Gastrocnemius medialis (tissue), 4 donors: Measurements from ENCODE around the gene E2F8. TPM values are rescaled to one million over a fixed set of nuclear protein-coding genes. Genes with fewer than 3 reads are reported as not detected.
"Not testable (repeated sequence)": the region's sequence is repeated elsewhere in the genome, so short reads cannot be mapped to it uniquely, and the experiment has no call there.

ENCODE experiments used
- ATAC-seq, 2 donors: fragments of 150-250 bp; one replicate each; pipeline ENCODE4 v1.9.1; 2016
- DNase-seq, 2 donors: peaks; one replicate each; pipeline ENCODE4 v3.0.0-alpha.2; 2019
- H3K27ac ChIP-seq, 4 donors: fragments of 200-600 bp; sonication (generic); 1 replicate in 1 of 4; 2 replicates in 3 of 4; pipeline ENCODE4 v1.5.1; 2016 to 2018; ENCODE audit warnings: mild to moderate bottlenecking in 2 of 4, moderate library complexity in 1 of 4
- H3K27me3 ChIP-seq, 3 donors: fragments of 200-600 bp; sonication (generic) in 2 of 3; 1 replicate in 1 of 3; 2 replicates in 2 of 3; pipeline versions ENCODE4 v1.5.1 to v1.6.0; 2016 to 2019; ENCODE audit warnings: mild to moderate bottlenecking in 1 of 3, moderate library complexity in 1 of 3
- H3K36me3 ChIP-seq, 2 donors: fragments of 200-600 bp; sonication (generic) in 1 of 2; one replicate each; pipeline ENCODE4 v1.5.1; 2017 to 2018
- H3K4me1 ChIP-seq, 2 donors: fragments of 200-600 bp; sonication (generic) in 1 of 2; one replicate each; pipeline ENCODE4 v1.5.1; 2016 to 2017; ENCODE audit warnings: mild to moderate bottlenecking in 2 of 2
- H3K4me3 ChIP-seq, 4 donors: fragments of 200-600 bp; sonication (generic) in 3 of 4; 1 replicate in 1 of 4; 2 replicates in 3 of 4; pipeline ENCODE4 v1.5.1; 2016 to 2019; ENCODE audit warnings: mild to moderate bottlenecking in 2 of 4
- H3K9me3 ChIP-seq, 3 donors: fragments of 200-600 bp; sonication (generic) in 2 of 3; 1 replicate in 1 of 3; 2 replicates in 2 of 3; pipeline ENCODE4 v1.5.1; 2016 to 2019
- POLR2A ChIP-seq, 2 donors: fragments of 450-650 bp; IDR thresholded peaks; one replicate each; pipeline ENCODE4 v1.6.1; 2017; ENCODE audit warnings: antibody characterized with exemption in 2 of 2, mild to moderate bottlenecking in 2 of 2, moderate library complexity in 2 of 2
- in situ Hi-C, 4 donors: fragments of 200-750 bp; cut with MboI; loops; one replicate each; pipeline versions ENCODE4 v1.15.0 to v1.8.0; 2017; ENCODE audit warnings: low sequenced_read_pairs in 4 of 4
- intact Hi-C: fragments of 100-400 bp; cut with DNase I; formaldehyde crosslinking; loops from one replicate; pipeline ENCODE4 v1.15.1; 2023; ENCODE audit warnings: low total_unique reads
- total RNA-seq, 4 donors: library from RNA; depleted of rRNA; stranded (reverse); fragments of >200 nt; gene quantifications; one replicate each; pipeline versions ENCODE4 v1.1.0 to v1.2.3, GENCODE V29; 2016
- TF ChIP-seq, protein P1 (sequence below), 5 experiments: fragments of 450-650 bp in 3 of 5; fragments of 200-600 bp in 2 of 5; sonication (generic) in 2 of 5; IDR thresholded peaks in 4 of 5; conservative IDR thresholded peaks in 1 of 5; 1 replicate in 4 of 5; 2 replicates in 1 of 5; pipeline ENCODE4 v1.5.1; 2016 to 2019; ENCODE audit warnings: antibody characterized with exemption in 5 of 5, mild to moderate bottlenecking in 3 of 5, moderate library complexity in 3 of 5

E2F8 gene
- total RNA-seq, 4 donors from 2014 or later = 0.39 to 0.80 (median 0.78) TPM; not detected in 1

DNA sequence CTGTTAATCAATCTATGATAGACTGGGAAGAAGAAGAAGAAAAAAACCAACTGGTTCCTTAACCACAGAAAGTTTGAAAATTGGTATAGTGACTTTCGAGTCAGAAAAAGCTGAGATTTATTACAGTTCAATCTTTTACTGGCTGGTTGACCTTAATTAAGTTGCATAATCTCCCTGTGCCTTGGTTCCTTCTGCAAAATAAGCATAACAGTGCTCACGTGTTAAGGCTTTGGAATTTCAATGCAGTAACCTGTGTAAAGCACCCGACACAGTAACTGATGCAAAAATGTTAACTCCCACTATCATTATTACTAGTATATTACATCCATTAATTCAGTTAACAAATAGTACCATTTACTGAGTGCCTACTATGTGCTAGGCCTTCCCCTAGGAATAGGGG, 22.6 kb upstream of the E2F8 start:
- intact Hi-C loops (no loop called here), in situ Hi-C loops (no loop called here)
- Histone ChIP-seq H3K27ac (no peak overlapping the region), H3K4me1 (no peaks in the 10 kb centered on the region), H3K9me3 (no peaks in the 10 kb centered on the region), H3K4me3 (no peak overlapping the region), H3K27me3 (no peaks in the 10 kb centered on the region), H3K36me3 (no peaks in the 10 kb centered on the region)
- no peak for TF ChIP-seq POLR2A (IDR thresholded peaks at IDR 0.05)
- TF ChIP-seq, protein P1, sequence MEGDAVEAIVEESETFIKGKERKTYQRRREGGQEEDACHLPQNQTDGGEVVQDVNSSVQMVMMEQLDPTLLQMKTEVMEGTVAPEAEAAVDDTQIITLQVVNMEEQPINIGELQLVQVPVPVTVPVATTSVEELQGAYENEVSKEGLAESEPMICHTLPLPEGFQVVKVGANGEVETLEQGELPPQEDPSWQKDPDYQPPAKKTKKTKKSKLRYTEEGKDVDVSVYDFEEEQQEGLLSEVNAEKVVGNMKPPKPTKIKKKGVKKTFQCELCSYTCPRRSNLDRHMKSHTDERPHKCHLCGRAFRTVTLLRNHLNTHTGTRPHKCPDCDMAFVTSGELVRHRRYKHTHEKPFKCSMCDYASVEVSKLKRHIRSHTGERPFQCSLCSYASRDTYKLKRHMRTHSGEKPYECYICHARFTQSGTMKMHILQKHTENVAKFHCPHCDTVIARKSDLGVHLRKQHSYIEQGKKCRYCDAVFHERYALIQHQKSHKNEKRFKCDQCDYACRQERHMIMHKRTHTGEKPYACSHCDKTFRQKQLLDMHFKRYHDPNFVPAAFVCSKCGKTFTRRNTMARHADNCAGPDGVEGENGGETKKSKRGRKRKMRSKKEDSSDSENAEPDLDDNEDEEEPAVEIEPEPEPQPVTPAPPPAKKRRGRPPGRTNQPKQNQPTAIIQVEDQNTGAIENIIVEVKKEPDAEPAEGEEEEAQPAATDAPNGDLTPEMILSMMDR (IDR thresholded peaks at IDR 0.05 in 4 of 5, conservative IDR thresholded peaks at IDR 0.05 in 1 of 5) = no peak
- DNase-seq = no peak
- no peak for ATAC-seq

DNA sequence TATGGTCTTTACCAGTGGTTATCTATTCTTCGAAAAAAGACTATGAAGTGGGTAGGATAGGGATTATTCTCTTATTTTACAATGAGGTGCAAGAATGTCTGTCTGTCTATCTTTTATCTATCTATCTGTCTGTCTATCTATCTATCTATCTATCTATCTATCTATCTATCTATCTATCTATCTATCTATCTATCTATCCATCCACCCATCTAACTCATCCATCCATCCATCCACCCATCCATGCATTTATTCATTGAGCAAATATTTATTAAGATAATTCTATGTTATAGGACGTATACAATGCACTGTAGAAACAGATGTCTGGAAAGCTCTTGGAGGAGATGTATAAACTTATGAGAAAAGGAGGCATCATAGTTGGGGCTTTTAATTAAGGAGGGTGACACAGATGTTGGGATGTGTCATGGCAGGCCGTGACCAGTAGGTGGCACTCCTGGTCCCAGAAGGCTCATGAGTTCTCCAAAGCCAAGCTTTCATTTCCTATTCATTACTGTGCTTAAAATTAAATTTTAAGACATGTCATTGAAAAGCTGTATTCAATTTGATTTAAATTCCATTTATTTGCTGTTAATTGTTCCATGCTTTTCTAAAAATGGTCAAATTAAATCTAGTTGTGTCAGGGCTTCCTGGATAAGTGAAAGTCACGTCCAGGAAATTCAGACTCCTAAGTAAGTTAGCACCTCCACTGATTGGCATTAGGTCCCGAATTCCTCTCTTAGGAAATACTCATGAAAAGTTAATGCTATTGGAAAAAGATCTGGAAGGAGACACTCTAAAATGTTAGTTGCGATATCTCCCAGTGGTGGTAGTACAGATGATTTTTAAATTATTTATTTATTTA, 19.0 kb upstream of the E2F8 start:
- no peaks in the 10 kb centered on the region for H3K9me3 ChIP-seq
- H3K27me3 ChIP-seq = no peaks in the 10 kb centered on the region
- ATAC-seq (peak; percentile 68 to 81), DNase-seq (peak; percentile 15 to 56)
- in situ Hi-C loops (no loop called here), intact Hi-C loops (loop anchor here (2.0 kb wide), 1 partner anchor 293 kb away; no protein-coding TSS in a partner anchor)
- H3K36me3 ChIP-seq = no peaks in the 10 kb centered on the region
- TF ChIP-seq POLR2A (IDR thresholded peaks at IDR 0.05) = no peak
- TF ChIP-seq, protein P1 (IDR thresholded peaks at IDR 0.05 in 4 of 5, conservative IDR thresholded peaks at IDR 0.05 in 1 of 5) = peak; percentile 69 to 94 (median 75)
- H3K4me1 ChIP-seq = no peaks in the 10 kb centered on the region
- H3K27ac ChIP-seq = no peak overlapping the region
- H3K4me3 ChIP-seq = peak overlapping the region in 2 of 4 donors; percentile 17 to 26

DNA sequence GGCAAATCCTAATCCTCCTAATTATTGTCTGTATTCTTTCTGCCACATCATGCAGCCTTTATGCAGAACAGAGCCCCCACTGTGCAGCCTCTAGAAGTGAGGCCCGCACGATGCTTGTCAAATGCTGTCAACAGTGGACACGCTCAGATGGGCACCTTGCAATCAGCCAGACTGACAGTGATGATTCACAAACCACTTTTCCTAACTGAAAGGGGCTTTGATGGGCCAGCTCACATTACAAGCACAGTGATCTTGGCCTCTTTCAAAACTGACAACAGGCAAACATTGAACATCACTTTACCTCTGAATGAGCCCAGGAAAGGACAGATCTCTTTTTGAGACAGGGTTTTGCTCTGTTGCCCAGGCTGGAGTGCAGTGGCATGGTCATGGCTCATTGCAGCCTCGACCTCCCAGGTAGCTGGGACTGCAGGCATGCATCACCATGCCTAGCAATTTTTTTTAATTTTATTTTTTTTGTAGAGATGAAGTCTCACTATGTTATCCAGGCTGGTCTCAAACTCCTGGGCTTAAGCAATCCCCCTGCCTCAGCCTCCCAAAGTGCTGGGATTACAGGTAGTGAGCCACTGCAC, 18.0 kb upstream of the E2F8 start:
- intact Hi-C loops = no loop called here
- Histone ChIP-seq H3K27ac (no peak overlapping the region), H3K4me1 (no peaks in the 10 kb centered on the region), H3K27me3 (no peaks in the 10 kb centered on the region), H3K4me3 (no peak overlapping the region), H3K9me3 (no peaks in the 10 kb centered on the region), H3K36me3 (no peaks in the 10 kb centered on the region)
- no peak for DNase-seq
- in situ Hi-C loops = no loop called here
- TF ChIP-seq, protein P1 (IDR thresholded peaks at IDR 0.05 in 4 of 5, conservative IDR thresholded peaks at IDR 0.05 in 1 of 5) = no peak
- no peak for TF ChIP-seq POLR2A (IDR thresholded peaks at IDR 0.05)
- no peak for ATAC-seq

DNA sequence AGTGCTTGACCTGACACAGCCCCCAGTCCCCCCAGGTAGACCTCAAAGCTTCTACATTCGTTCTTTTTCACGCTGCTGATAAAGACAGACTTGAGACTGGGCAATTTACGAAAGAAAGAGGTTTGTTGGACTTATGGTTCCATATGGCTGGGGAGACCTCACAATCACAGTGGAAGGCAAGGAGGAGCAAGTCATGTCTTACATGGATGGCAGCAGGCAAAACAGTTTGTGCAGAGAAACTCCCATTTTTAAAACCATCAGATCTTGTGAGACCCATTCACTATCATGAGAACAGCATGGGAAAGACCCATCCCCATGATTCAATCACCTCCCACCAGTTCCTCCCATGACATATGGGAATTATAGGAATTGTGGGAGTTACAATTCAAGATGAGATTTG, 13.7 kb upstream of the E2F8 start:
- H3K27ac ChIP-seq, H3K36me3 ChIP-seq, intact Hi-C loops, H3K4me1 ChIP-seq, in situ Hi-C loops, H3K9me3 ChIP-seq, H3K4me3 ChIP-seq, ATAC-seq, DNase-seq, H3K27me3 ChIP-seq: not testable (repeated sequence)

DNA sequence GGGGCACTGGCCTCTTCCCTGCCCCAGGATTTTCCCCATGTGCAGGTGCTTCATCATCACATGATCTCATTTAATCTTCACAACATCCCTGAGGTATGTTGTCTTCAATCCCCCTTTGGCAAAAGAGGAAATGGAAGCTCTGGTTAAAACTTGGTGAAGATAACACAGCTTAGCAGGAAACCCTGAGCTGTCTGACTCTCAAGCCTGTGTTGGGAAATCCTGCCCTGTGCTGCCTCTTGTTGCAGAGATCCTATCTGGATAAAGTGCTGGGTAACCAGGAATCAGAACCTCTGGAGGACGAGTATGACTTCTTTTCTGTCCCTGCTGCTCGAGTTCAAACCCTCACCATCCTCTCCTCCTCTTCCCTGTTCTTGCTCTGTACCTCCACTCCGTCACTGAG, 13.1 kb upstream of the E2F8 start:
- Histone ChIP-seq H3K36me3 (no peaks in the 10 kb centered on the region), H3K4me1 (no peaks in the 10 kb centered on the region), H3K9me3 (no peaks in the 10 kb centered on the region), H3K27me3 (no peaks in the 10 kb centered on the region), H3K4me3 (no peak overlapping the region), H3K27ac (no peak overlapping the region)
- in situ Hi-C loops (no loop called here), intact Hi-C loops (no loop called here)
- TF ChIP-seq, protein P1 (IDR thresholded peaks at IDR 0.05 in 4 of 5, conservative IDR thresholded peaks at IDR 0.05 in 1 of 5) = no peak
- no peak for TF ChIP-seq POLR2A (IDR thresholded peaks at IDR 0.05)
- ATAC-seq = no peak
- no peak for DNase-seq
